ENCODE results near the gene ZBTB8OS.

DNA sequence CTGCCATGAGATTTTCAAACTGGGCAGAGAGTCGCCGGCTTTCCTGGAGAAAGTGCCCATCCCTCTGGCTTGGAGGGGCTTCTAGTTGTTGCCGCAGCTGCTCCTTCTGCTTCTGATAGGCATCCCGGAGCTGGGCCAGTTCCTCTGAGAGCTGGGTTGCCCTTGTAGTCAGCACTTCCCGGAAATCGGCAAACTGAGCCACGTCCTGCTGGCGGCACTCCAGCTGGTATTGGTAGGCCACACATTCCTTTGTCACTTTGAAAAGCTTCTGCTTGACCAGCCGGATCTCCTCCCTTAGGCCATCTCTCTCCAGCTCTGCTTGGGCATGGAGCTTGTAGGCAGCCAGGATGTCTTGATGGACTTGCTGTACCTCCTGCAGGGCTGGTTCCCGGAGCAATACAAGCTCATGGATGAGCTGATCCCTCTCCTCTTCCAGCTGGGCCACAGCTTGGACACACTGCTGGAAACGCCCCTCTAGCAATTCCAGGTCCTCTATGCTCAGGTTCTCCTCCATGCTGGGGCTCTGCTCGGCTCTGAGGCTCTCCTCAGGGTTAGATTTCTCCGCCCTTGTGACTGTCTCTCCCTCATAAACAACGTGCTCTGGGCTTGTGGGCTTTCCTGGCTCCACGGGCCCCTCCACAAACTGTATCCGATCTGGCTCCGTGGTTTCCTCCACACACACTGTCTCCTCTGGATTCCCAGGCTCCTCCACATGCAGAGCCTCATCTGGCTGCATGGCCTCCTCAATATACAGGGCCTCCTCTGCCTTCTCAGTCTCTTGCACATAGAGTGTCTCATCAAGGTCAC is 45.0 kb upstream of the ZBTB8OS start:
- TF ChIP-seq CTCF (IDR thresholded peaks at IDR 0.05; ENCODE audit: insufficient read depth, low read length) (no peak), POLR2AphosphoS5 (IDR thresholded peaks at IDR 0.05; ENCODE audit: low read depth) (no peak)

All from HL-60 (cell line).